Ishikawa (cell line): Measurements from ENCODE around the gene CADM1.

Experiments
- CEBPB ChIP-seq: IDR thresholded peaks from 2 replicates; pipeline ENCODE4 v1.6.1; 2012
- CREB1 ChIP-seq: IDR thresholded peaks from 2 replicates; pipeline ENCODE4 v1.6.1; 2012; ENCODE audit warnings: low read depth
- EGR1 ChIP-seq: IDR thresholded peaks from 2 replicates; pipeline ENCODE4 v1.6.1; 2012
- EP300 ChIP-seq: IDR thresholded peaks from 2 replicates; pipeline ENCODE4 v1.6.1; 2012; ENCODE audit warnings: borderline replicate concordance
- FOXM1 ChIP-seq: IDR thresholded peaks from 2 replicates; pipeline ENCODE4 v1.6.1; 2012; ENCODE audit warnings: low read depth, borderline replicate concordance
- NFIC ChIP-seq: IDR thresholded peaks from 2 replicates; pipeline ENCODE4 v1.6.1; 2012
- RAD21 ChIP-seq: IDR thresholded peaks from 2 replicates; pipeline ENCODE4 v1.6.1; 2012; ENCODE audit warnings: low read depth
- TAF1 ChIP-seq: IDR thresholded peaks from 2 replicates; pipeline ENCODE4 v1.6.1; 2012; ENCODE audit warnings: low read depth, mild to moderate bottlenecking
- TCF12 ChIP-seq: IDR thresholded peaks from 2 replicates; pipeline ENCODE4 v1.6.1; 2012; ENCODE audit warnings: low read depth
- TEAD4 ChIP-seq: IDR thresholded peaks from 2 replicates; pipeline ENCODE4 v1.6.1; 2012
- YY1 ChIP-seq: IDR thresholded peaks from 2 replicates; pipeline ENCODE4 v1.6.1; 2012; ENCODE audit warnings: low read depth
- ZBTB7A ChIP-seq: IDR thresholded peaks from 2 replicates; pipeline ENCODE4 v1.6.1; 2012; ENCODE audit warnings: low read depth
- TF ChIP-seq, protein P1 (sequence below): IDR thresholded peaks from 2 replicates; pipeline ENCODE4 v1.6.1; 2012
- TF ChIP-seq, protein P2 (sequence below): IDR thresholded peaks from 2 replicates; pipeline ENCODE4 v1.6.1; 2012; ENCODE audit warnings: low read depth, mild to moderate bottlenecking
- TF ChIP-seq, protein P3 (sequence below): IDR thresholded peaks from 2 replicates; pipeline ENCODE4 v1.6.1; 2012

The CADM1 gene

DNA sequence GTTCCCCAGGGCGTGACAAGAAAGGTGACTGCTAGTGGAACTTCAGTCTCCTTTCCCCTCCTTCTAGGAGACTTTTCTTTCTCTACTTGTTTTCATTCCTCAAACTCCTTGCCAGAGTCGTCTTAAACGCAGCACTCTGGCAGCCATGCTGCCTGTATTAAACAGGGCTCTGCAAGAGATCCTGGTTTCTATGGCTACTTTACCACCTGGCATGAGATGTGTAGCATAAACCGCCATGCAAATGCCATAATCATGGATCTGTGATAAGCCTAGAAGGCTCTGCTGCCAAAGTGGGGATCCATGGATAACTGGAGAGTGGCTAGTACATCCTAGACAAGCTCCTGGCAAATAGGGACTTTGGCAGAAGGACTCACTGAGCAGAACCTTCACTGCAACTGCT, 321.1 kb downstream of the CADM1 start:
- TF ChIP-seq CEBPB (no peak), YY1 (no peak), TEAD4 (no peak), ZBTB7A (no peak)
- TF ChIP-seq, protein P1, sequence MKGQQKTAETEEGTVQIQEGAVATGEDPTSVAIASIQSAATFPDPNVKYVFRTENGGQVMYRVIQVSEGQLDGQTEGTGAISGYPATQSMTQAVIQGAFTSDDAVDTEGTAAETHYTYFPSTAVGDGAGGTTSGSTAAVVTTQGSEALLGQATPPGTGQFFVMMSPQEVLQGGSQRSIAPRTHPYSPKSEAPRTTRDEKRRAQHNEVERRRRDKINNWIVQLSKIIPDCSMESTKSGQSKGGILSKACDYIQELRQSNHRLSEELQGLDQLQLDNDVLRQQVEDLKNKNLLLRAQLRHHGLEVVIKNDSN = no peak

DNA sequence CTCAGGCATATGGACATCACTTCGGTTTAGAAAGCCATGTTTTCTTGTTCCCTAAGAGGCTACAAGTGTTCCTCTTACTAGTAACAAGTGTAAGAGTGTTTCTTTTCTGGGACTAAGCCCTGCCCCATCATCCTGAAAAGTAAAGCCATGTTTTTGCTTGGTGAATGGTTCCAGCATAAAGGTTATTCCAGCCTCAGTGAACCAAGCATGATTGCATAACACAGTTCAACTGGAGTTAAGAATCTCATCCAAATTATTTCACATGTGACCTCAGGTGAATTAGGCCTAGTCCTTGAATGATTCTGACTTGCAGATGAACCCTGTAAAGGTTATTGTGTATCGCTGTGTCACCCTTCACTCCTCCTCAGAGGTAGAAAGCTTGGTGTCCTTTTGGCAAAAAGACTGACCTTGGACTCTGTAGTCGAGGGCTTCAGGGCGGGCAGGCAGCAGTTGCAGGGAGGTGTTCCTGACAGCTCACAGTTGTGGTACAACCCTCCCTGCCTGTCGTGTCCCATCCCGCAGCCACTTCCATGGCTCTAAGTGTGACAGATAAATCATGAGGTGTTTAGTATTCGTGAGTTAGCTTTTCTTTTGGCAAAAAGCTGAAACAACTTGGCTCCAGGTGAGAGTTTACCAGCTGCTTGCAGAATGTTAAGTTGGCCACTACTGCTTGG, 321.8 kb downstream of the CADM1 start:
- TF ChIP-seq YY1 (no peak), NFIC (no peak), TCF12 (no peak), FOXM1 (no peak), EP300 (no peak), TAF1 (no peak), EGR1 (no peak), CREB1 (no peak), TEAD4 (no peak), ZBTB7A (no peak), CEBPB (no peak), RAD21 (no peak)
- TF ChIP-seq, protein P2, sequence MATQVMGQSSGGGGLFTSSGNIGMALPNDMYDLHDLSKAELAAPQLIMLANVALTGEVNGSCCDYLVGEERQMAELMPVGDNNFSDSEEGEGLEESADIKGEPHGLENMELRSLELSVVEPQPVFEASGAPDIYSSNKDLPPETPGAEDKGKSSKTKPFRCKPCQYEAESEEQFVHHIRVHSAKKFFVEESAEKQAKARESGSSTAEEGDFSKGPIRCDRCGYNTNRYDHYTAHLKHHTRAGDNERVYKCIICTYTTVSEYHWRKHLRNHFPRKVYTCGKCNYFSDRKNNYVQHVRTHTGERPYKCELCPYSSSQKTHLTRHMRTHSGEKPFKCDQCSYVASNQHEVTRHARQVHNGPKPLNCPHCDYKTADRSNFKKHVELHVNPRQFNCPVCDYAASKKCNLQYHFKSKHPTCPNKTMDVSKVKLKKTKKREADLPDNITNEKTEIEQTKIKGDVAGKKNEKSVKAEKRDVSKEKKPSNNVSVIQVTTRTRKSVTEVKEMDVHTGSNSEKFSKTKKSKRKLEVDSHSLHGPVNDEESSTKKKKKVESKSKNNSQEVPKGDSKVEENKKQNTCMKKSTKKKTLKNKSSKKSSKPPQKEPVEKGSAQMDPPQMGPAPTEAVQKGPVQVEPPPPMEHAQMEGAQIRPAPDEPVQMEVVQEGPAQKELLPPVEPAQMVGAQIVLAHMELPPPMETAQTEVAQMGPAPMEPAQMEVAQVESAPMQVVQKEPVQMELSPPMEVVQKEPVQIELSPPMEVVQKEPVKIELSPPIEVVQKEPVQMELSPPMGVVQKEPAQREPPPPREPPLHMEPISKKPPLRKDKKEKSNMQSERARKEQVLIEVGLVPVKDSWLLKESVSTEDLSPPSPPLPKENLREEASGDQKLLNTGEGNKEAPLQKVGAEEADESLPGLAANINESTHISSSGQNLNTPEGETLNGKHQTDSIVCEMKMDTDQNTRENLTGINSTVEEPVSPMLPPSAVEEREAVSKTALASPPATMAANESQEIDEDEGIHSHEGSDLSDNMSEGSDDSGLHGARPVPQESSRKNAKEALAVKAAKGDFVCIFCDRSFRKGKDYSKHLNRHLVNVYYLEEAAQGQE = no peak
- TF ChIP-seq, protein P1 = no peak
- TF ChIP-seq, protein P3, sequence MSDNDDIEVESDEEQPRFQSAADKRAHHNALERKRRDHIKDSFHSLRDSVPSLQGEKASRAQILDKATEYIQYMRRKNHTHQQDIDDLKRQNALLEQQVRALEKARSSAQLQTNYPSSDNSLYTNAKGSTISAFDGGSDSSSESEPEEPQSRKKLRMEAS = no peak

DNA sequence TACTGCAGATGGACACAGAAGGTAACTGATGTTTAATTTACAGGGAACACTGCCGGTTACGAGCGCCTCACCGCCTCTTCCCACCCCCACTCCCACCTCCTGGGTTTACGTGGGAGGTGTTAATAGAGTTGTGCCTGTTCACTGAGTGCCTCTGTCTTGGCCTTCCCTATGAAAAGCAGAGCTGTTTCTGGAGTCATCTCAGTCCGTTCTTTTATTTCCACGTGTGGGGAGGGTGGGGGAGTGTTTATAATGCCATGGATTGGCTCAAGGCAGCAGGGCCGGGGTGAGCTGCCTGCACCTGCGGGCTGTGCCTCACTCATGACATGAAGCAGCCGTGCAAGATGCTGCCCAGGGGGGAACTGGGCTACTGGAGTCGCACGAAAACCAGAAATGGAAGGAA, 322.7 kb downstream of the CADM1 start:
- TF ChIP-seq, protein P1 = no peak
- TF ChIP-seq TAF1 (no peak), TCF12 (no peak), YY1 (no peak), EGR1 (no peak), NFIC (no peak), TEAD4 (no peak), EP300 (no peak), CEBPB (no peak), RAD21 (no peak), FOXM1 (no peak), ZBTB7A (no peak)
- TF ChIP-seq, protein P3 = no peak
- TF ChIP-seq, protein P2 = no peak

DNA sequence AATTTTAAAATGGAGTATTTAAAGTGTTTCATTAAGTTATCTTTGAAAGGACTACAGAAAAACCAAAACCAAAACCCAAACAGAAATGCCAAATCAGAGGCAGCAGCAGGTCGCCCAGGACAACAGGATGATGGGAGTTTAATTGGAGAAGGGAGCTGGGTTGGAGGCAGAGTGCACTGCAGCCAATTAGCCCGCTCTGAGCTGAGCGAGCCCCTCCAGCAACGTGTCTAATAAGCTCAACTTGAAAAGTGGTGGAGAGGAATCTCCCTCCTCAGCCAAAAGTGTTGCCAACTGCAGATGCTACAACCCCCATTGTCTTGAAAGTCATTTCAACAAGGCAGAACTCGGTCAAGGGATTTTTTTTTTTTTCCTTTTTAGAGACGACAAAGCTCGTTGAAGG, 323.9 kb downstream of the CADM1 start:
- TF ChIP-seq RAD21 = no peak
- no peak for TF ChIP-seq TCF12
- no peak for TF ChIP-seq FOXM1
- TF ChIP-seq TAF1 = no peak
- no peak for TF ChIP-seq YY1
- TF ChIP-seq CREB1 = no peak
- TF ChIP-seq EGR1 = no peak
- no peak for TF ChIP-seq EP300
- TF ChIP-seq, protein P2 = no peak
- TF ChIP-seq CEBPB = no peak
- no peak for TF ChIP-seq ZBTB7A
- no peak for TF ChIP-seq NFIC
- TF ChIP-seq, protein P1 = no peak
- no peak for TF ChIP-seq TEAD4
